ENCODE data around the gene MSANTD7. TPM values are rescaled to one million over a fixed set of nuclear protein-coding genes. Genes with fewer than 3 reads are reported as not detected.
A peak's percentile ranks its signal among the peaks of the same experiment; 100 is the strongest.

Gene MSANTD7
- total and polyA plus RNA-seq, 9 of the 15 experiments (the other 6 are each of a cell fraction or from before 2014, with no cell fraction given): 5.2 to 27.3 (median 23.6) TPM

GRCh38 chr10:14837757-14838581, at the start of gene MSANTD7, which contains the start of the genes CDNF and HSPA14 (continued):
- no peak for TF ChIP-seq DDX20 (tag; IDR thresholded peaks at IDR 0.05; ENCODE audit: low read depth)
- TF ChIP-seq HOXB6 (CRISPR knock-in tag; IDR thresholded peaks at IDR 0.05; ENCODE audit: borderline replicate concordance): no peak
- TF ChIP-seq, protein P1, sequence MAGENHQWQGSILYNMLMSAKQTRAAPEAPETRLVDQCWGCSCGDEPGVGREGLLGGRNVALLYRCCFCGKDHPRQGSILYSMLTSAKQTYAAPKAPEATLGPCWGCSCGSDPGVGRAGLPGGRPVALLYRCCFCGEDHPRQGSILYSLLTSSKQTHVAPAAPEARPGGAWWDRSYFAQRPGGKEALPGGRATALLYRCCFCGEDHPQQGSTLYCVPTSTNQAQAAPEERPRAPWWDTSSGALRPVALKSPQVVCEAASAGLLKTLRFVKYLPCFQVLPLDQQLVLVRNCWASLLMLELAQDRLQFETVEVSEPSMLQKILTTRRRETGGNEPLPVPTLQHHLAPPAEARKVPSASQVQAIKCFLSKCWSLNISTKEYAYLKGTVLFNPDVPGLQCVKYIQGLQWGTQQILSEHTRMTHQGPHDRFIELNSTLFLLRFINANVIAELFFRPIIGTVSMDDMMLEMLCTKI (IDR thresholded peaks at IDR 0.05; ENCODE audit: partially characterized antibody): no peak
- TF ChIP-seq TCF7 (IDR thresholded peaks at IDR 0.05; ENCODE audit: borderline replicate concordance): no peak
- TF ChIP-seq, protein P2, sequence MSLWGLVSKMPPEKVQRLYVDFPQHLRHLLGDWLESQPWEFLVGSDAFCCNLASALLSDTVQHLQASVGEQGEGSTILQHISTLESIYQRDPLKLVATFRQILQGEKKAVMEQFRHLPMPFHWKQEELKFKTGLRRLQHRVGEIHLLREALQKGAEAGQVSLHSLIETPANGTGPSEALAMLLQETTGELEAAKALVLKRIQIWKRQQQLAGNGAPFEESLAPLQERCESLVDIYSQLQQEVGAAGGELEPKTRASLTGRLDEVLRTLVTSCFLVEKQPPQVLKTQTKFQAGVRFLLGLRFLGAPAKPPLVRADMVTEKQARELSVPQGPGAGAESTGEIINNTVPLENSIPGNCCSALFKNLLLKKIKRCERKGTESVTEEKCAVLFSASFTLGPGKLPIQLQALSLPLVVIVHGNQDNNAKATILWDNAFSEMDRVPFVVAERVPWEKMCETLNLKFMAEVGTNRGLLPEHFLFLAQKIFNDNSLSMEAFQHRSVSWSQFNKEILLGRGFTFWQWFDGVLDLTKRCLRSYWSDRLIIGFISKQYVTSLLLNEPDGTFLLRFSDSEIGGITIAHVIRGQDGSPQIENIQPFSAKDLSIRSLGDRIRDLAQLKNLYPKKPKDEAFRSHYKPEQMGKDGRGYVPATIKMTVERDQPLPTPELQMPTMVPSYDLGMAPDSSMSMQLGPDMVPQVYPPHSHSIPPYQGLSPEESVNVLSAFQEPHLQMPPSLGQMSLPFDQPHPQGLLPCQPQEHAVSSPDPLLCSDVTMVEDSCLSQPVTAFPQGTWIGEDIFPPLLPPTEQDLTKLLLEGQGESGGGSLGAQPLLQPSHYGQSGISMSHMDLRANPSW (CRISPR knock-in tag; IDR thresholded peaks at IDR 0.05): no peak
- no peak for TF ChIP-seq SPI1 (IDR thresholded peaks at IDR 0.05; ENCODE audit: borderline replicate concordance, low read depth, low read length)
- TF ChIP-seq BMI1 (IDR thresholded peaks at IDR 0.05; ENCODE audit: low read length): no peak
- TF ChIP-seq ZBTB11 (CRISPR knock-in tag; IDR thresholded peaks at IDR 0.05): no peak; a peak in 1 of 6 replicates
- TF ChIP-seq ZBED1 (IDR thresholded peaks at IDR 0.05): no peak
- TF ChIP-seq, protein P3, sequence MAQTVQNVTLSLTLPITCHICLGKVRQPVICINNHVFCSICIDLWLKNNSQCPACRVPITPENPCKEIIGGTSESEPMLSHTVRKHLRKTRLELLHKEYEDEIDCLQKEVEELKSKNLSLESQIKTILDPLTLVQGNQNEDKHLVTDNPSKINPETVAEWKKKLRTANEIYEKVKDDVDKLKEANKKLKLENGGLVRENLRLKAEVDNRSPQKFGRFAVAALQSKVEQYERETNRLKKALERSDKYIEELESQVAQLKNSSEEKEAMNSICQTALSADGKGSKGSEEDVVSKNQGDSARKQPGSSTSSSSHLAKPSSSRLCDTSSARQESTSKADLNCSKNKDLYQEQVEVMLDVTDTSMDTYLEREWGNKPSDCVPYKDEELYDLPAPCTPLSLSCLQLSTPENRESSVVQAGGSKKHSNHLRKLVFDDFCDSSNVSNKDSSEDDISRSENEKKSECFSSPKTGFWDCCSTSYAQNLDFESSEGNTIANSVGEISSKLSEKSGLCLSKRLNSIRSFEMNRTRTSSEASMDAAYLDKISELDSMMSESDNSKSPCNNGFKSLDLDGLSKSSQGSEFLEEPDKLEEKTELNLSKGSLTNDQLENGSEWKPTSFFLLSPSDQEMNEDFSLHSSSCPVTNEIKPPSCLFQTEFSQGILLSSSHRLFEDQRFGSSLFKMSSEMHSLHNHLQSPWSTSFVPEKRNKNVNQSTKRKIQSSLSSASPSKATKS (CRISPR knock-in tag; IDR thresholded peaks at IDR 0.05): no peak
- TF ChIP-seq, protein P4, sequence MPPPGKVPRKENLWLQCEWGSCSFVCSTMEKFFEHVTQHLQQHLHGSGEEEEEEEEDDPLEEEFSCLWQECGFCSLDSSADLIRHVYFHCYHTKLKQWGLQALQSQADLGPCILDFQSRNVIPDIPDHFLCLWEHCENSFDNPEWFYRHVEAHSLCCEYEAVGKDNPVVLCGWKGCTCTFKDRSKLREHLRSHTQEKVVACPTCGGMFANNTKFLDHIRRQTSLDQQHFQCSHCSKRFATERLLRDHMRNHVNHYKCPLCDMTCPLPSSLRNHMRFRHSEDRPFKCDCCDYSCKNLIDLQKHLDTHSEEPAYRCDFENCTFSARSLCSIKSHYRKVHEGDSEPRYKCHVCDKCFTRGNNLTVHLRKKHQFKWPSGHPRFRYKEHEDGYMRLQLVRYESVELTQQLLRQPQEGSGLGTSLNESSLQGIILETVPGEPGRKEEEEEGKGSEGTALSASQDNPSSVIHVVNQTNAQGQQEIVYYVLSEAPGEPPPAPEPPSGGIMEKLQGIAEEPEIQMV (tag; conservative IDR thresholded peaks at IDR 0.05; ENCODE audit: low read depth): no peak
- TF ChIP-seq CXXC5 (CRISPR knock-in tag; IDR thresholded peaks at IDR 0.05): peak; percentile 90
- no peak for TF ChIP-seq ZNF75A (CRISPR knock-in tag; IDR thresholded peaks at IDR 0.05)
- TF ChIP-seq ZBTB7A (IDR thresholded peaks at IDR 0.05; ENCODE audit: borderline replicate concordance, control insufficient read depth, low read depth, low read length): peak; percentile 45; the same call in 1 of the 2 replicates

Measured in K562 (cell line).